ENCODE data around the gene ZFYVE28.
A peak's percentile ranks its signal among the peaks of the same experiment; 100 is the strongest.
"Not testable (repeated sequence)": the region's sequence is repeated elsewhere in the genome, so short reads cannot be mapped to it uniquely, and the experiment has no call there.

ZFYVE28 gene

GRCh38 chr4:2241003-2241402, 177.4 kb downstream of the ZFYVE28 start:
- DNase-seq = no peak

GRCh38 chr4:2236944-2237666, 181.3 kb downstream of the ZFYVE28 start:
- DNase-seq = no peak

GRCh38 chr4:2231082-2231481, 187.4 kb downstream of the ZFYVE28 start:
- no peak for DNase-seq

- DNase-seq = no peak
These were observed 192.2 kb downstream of the ZFYVE28 start for GRCh38 chr4:2226261-2226660.

- no peak for DNase-seq
These were observed 195.6 kb downstream of the ZFYVE28 start for GRCh38 chr4:2222838-2223237.

GRCh38 chr4:2221378-2221777, 197.1 kb downstream of the ZFYVE28 start:
- DNase-seq = not testable (repeated sequence)

- peak; percentile 26 for DNase-seq
These were observed 198.3 kb downstream of the ZFYVE28 start for GRCh38 chr4:2220016-2220630.

Data from NCI-H2171 (cell line).